ENCODE measurements around the gene ACP7.
A peak's percentile ranks its signal among the peaks of the same experiment; 100 is the strongest.

The ACP7 gene

DNA sequence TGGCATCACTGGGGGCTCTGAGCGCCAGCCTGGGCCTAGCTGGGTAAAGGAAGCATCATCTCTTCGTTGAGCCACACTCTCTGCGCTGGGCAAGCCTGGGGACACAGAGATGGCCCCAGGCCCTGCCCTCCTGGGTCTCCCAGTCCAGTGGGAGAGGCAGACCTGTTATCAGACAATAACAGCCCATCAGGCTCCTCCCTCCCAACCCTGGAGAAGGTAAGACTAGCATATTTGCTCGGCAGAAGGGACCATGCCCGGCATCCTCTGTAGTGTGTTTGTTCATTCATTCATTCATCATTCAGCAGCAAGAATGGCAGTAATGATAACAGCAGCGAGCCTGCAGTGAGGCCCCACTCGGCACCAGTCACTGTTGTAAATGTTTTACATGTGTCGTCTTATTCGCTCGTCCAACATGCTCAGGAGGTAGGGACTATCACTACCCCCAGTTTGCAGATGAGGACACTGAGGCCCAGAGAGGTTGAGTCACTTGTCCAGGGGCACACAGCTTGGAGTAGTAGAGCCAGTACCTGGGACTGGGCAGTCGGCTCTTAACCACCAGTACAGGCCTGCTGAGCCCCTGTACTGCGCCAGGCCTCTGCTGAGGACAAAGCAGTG is 74.6 kb downstream of the ACP7 start:
- no peak overlapping the region for H2BK12ac ChIP-seq (ENCODE audit: low read length)
- no peak overlapping the region for H3K14ac ChIP-seq (ENCODE audit: low read length)
- no peak overlapping the region for H2AFZ ChIP-seq (ENCODE audit: insufficient read depth, low read length, poor library complexity)
- no peak overlapping the region for H4K8ac ChIP-seq (ENCODE audit: low read depth, low read length)
- H2AK5ac ChIP-seq (ENCODE audit: low read length), result no peak overlapping the region
- peaks cover 50 to 66% of the 10 kb centered on the region in 2 experiments for H3K4me1 ChIP-seq (ENCODE audit: control insufficient read depth in 1 of 2, insufficient read depth in 2 of 2, low read length in 2 of 2)
- no peak overlapping the region for H3K27ac ChIP-seq (ENCODE audit: low read depth, low read length)
- no peak overlapping the region for H3K23ac ChIP-seq (ENCODE audit: low read length)
- no peak overlapping the region for H2BK5ac ChIP-seq (ENCODE audit: low read depth, low read length, poor library complexity)
- no peak overlapping the region for H2BK120ac ChIP-seq (ENCODE audit: insufficient read depth, low read length, poor library complexity)
- peaks cover 4% of the 10 kb centered on the region for H3K9me3 ChIP-seq (ENCODE audit: insufficient read depth, low read depth, low read length)
- H3K79me1 ChIP-seq (ENCODE audit: low read length), result peaks cover 22% of the 10 kb centered on the region
- no peak overlapping the region for H4K91ac ChIP-seq (ENCODE audit: low read depth, low read length)
- no peak for DNase-seq
- peak overlapping the region; percentile 14 for H3K18ac ChIP-seq (ENCODE audit: low read length)
- peaks cover 36% of the 10 kb centered on the region for H3K79me2 ChIP-seq (ENCODE audit: control insufficient read depth, insufficient read depth, low read length, poor library complexity)
- H3K4ac ChIP-seq (ENCODE audit: low read depth, low read length), result peak overlapping the region; percentile 22
- H3K9ac ChIP-seq (ENCODE audit: low read length), result no peak overlapping the region
- H4K12ac ChIP-seq (ENCODE audit: low read depth, low read length), result no peak overlapping the region
- no peak overlapping the region for H3K4me2 ChIP-seq (ENCODE audit: low read length)
- peaks cover 12 to 14% of the 10 kb centered on the region in 2 experiments for H3K36me3 ChIP-seq (ENCODE audit: control insufficient read depth in 1 of 2, insufficient read depth in 2 of 2, low read length in 2 of 2)
- no peak overlapping the region for H3K4me3 ChIP-seq (ENCODE audit: low read depth, low read length)
- H3K27me3 ChIP-seq (ENCODE audit: insufficient read depth, low read length), result no peaks in the 10 kb centered on the region
- WGBS (ENCODE audit: extremely low coverage, insufficient coverage, insufficient read length), result no CpG with 5 or more reads among the region's 12 CpGs

DNA sequence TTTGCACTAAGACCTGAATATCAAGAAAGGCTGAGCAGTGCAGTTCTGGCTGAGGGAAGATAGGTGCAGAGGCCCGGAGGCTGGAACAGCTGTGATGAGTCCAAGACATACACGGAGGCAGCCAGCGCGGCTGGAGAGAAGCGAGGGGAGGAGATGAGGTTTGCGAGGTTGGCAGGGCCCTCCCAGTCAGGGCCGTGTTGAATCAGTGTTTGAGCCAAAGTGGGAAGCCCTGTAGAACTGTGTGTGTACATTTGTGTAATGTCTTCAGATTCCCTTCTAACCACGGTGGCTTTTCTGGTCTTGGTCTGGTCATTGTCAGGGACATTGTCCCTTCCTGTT is 76.3 kb downstream of the ACP7 start:
- Histone ChIP-seq H2BK120ac (ENCODE audit: insufficient read depth, low read length, poor library complexity) (no peak overlapping the region), H3K27ac (ENCODE audit: low read depth, low read length) (no peak overlapping the region), H3K4me3 (ENCODE audit: low read depth, low read length) (no peak overlapping the region), H3K36me3 (ENCODE audit: control insufficient read depth in 1 of 2, insufficient read depth in 2 of 2, low read length in 2 of 2) (peaks cover 11 to 15% of the 10 kb centered on the region in 2 experiments), H2BK12ac (ENCODE audit: low read length) (peak overlapping the region; percentile 29), H3K4me2 (ENCODE audit: low read length) (no peak overlapping the region), H3K4me1 (ENCODE audit: control insufficient read depth in 1 of 2, insufficient read depth in 2 of 2, low read length in 2 of 2) (peaks cover 33 to 50% of the 10 kb centered on the region in 2 experiments), H3K9me3 (ENCODE audit: insufficient read depth, low read depth, low read length) (peaks cover 4% of the 10 kb centered on the region), H4K12ac (ENCODE audit: low read depth, low read length) (no peak overlapping the region), H3K27me3 (ENCODE audit: insufficient read depth, low read length) (no peaks in the 10 kb centered on the region), H4K8ac (ENCODE audit: low read depth, low read length) (no peak overlapping the region), H2BK5ac (ENCODE audit: low read depth, low read length, poor library complexity) (no peak overlapping the region), H3K4ac (ENCODE audit: low read depth, low read length) (no peak overlapping the region), H2AFZ (ENCODE audit: insufficient read depth, low read length, poor library complexity) (no peak overlapping the region), H3K9ac (ENCODE audit: low read length) (no peak overlapping the region), H4K91ac (ENCODE audit: low read depth, low read length) (no peak overlapping the region), H3K14ac (ENCODE audit: low read length) (no peak overlapping the region), H3K23ac (ENCODE audit: low read length) (no peak overlapping the region), H3K18ac (ENCODE audit: low read length) (peak overlapping the region; percentile 11), H2AK5ac (ENCODE audit: low read length) (no peak overlapping the region), H3K79me2 (ENCODE audit: control insufficient read depth, insufficient read depth, low read length, poor library complexity) (peaks cover 28% of the 10 kb centered on the region), H3K79me1 (ENCODE audit: low read length) (peaks cover 6% of the 10 kb centered on the region)
- DNase-seq, result peak in 1 of 2 donors; percentile 16
- WGBS (ENCODE audit: extremely low coverage, insufficient coverage, insufficient read length), result no CpG with 5 or more reads among the region's 8 CpGs
